ENCODE measurements around the gene HSPB7. TPM values are rescaled to one million over a fixed set of nuclear protein-coding genes. Genes with fewer than 3 reads are reported as not detected.

The HSPB7 gene
- total and polyA plus RNA-seq, 2 donors (not counting 3 experiments of a cell fraction or from before 2014, with no cell fraction given): not detected

GRCh38 chr1:16050328-16050727 is 32.5 kb upstream of the HSPB7 start:
- no peaks in the 10 kb centered on the region for H3K9me1 ChIP-seq (replicated peaks; ENCODE audit: control insufficient read depth, extremely low read depth, insufficient read depth, low read length)
- no peaks in the 10 kb centered on the region for H3K79me2 ChIP-seq (ENCODE audit: control insufficient read depth, insufficient read depth, low read length)
- no peak for FAIRE-seq
- DNase-seq (ENCODE audit: low read depth, low spot score): no peak
- no peaks in the 10 kb centered on the region for H3K4me1 ChIP-seq (ENCODE audit: control insufficient read depth, extremely low read depth, insufficient read depth, low read length)
- no peak overlapping the region for H3K9ac ChIP-seq (replicated peaks; ENCODE audit: extremely low read depth, insufficient read depth, low read length)
- dilution Hi-C loops (cut with MboI; ENCODE audit: extremely low pct_ligation_motif_present, low sequenced_read_pairs) (no loop called here), intact Hi-C loops (cut with micrococcal nuclease) (no loop called here)
- H2AFZ ChIP-seq (ENCODE audit: low read depth, low read length): no peak overlapping the region
- POLR2A ChIA-PET: interaction anchor here (0.9 kb wide), 1 partner anchor 9 kb away, joined by 3 read pairs; no protein-coding TSS in a partner anchor
- H3K4me2 ChIP-seq (ENCODE audit: insufficient read depth, low read length): no peak overlapping the region
- H3K27ac ChIP-seq (ENCODE audit: insufficient read depth, low read depth, low read length): no peak overlapping the region
- no peaks in the 10 kb centered on the region for H3K9me3 ChIP-seq (replicated peaks; ENCODE audit: control insufficient read depth, insufficient read depth, low read length)
- CTCF ChIA-PET: interaction anchor here (0.9 to 1.2 kb wide), 2 partner anchors 23 to 259 kb away, joined by 3 to 4 read pairs; partner anchors contain the start of gene FAM131C
- no peaks in the 10 kb centered on the region for H3K27me3 ChIP-seq (ENCODE audit: control insufficient read depth in 2 of 2, insufficient read depth in 2 of 2, low read length in 2 of 2)
- H3K4me3 ChIP-seq (replicated peaks in 1 of 3; ENCODE audit: insufficient read depth in 1 of 3, low read depth in 1 of 3, low read length in 3 of 3): no peak overlapping the region
- TF ChIP-seq MAX (IDR thresholded peaks at IDR 0.05; ENCODE audit: insufficient read depth, insufficient read length): no peak
- TF ChIP-seq EZH2 (IDR thresholded peaks at IDR 0.05; ENCODE audit: borderline replicate concordance, low read depth, low read length, severe bottlenecking): no peak
- TF ChIP-seq POLR2A (IDR thresholded peaks at IDR 0.05; ENCODE audit: low read depth, low read length): no peak
- no peak for TF ChIP-seq GATA2 (IDR thresholded peaks at IDR 0.05; ENCODE audit: insufficient read depth, insufficient read length, low read depth, low read length)
- TF ChIP-seq MYC (IDR thresholded peaks at IDR 0.05; ENCODE audit: low read depth, low read length): no peak
- TF ChIP-seq FOS (IDR thresholded peaks at IDR 0.05; ENCODE audit: borderline replicate concordance, insufficient read depth, low read length): no peak
- TF ChIP-seq JUN (IDR thresholded peaks at IDR 0.05; ENCODE audit: borderline replicate concordance, insufficient read depth, insufficient read length, low read depth): no peak
- no peak for TF ChIP-seq POLR2AphosphoS5 (IDR thresholded peaks at IDR 0.05; ENCODE audit: insufficient read depth, low read depth, low read length)
- TF ChIP-seq, protein P1, sequence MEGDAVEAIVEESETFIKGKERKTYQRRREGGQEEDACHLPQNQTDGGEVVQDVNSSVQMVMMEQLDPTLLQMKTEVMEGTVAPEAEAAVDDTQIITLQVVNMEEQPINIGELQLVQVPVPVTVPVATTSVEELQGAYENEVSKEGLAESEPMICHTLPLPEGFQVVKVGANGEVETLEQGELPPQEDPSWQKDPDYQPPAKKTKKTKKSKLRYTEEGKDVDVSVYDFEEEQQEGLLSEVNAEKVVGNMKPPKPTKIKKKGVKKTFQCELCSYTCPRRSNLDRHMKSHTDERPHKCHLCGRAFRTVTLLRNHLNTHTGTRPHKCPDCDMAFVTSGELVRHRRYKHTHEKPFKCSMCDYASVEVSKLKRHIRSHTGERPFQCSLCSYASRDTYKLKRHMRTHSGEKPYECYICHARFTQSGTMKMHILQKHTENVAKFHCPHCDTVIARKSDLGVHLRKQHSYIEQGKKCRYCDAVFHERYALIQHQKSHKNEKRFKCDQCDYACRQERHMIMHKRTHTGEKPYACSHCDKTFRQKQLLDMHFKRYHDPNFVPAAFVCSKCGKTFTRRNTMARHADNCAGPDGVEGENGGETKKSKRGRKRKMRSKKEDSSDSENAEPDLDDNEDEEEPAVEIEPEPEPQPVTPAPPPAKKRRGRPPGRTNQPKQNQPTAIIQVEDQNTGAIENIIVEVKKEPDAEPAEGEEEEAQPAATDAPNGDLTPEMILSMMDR (IDR thresholded peaks at IDR 0.05; ENCODE audit: extremely low read depth in 1 of 2, insufficient read depth in 1 of 2, low read depth in 1 of 2, low read length in 2 of 2): no peak
- BruUV-seq (replicated peaks): no TSS peak
- H3K36me3 ChIP-seq (ENCODE audit: control insufficient read depth in 2 of 2, extremely low read depth in 1 of 2, insufficient read depth in 2 of 2, low read length in 2 of 2): no peaks in the 10 kb centered on the region
- no peaks in the 10 kb centered on the region for H4K20me1 ChIP-seq (replicated peaks; ENCODE audit: control insufficient read depth, extremely low read depth, insufficient read depth, low read length)

Data from endothelial cell of umbilical vein (primary cell).